Kidney capillary endothelial cell (primary cell): ENCODE data around the gene CARD14.
"Not testable (repeated sequence)": the region's sequence is repeated elsewhere in the genome, so short reads cannot be mapped to it uniquely, and the experiment has no call there.

Source experiments
- DNase-seq: peaks from one replicate; pipeline ENCODE4 v3.0.0-alpha.2; 2018; ENCODE audit warnings: low spot score

The CARD14 gene

GRCh38 chr17:80185968-80186367 is 16.1 kb downstream of the CARD14 start:
- no peak for DNase-seq

- no peak for DNase-seq
These were observed 17.3 kb downstream of the CARD14 start for GRCh38 chr17:80187090-80187489.

- DNase-seq: no peak
These were observed 17.7 kb downstream of the CARD14 start for GRCh38 chr17:80187515-80187941.

GRCh38 chr17:80189611-80190010 is 19.8 kb downstream of the CARD14 start:
- no peak for DNase-seq

- DNase-seq: no peak
These were observed 20.9 kb downstream of the CARD14 start for GRCh38 chr17:80190716-80191115.

GRCh38 chr17:80191192-80191591 is 21.4 kb downstream of the CARD14 start:
- no peak for DNase-seq

- no peak for DNase-seq
These were observed 22.2 kb downstream of the CARD14 start for GRCh38 chr17:80191865-80192661.

GRCh38 chr17:80195141-80195540 is 25.3 kb downstream of the CARD14 start:
- DNase-seq: no peak

- DNase-seq: no peak
These were observed 26.1 kb downstream of the CARD14 start for GRCh38 chr17:80195671-80196529.

GRCh38 chr17:80196652-80197051 is 26.8 kb downstream of the CARD14 start:
- DNase-seq: no peak

- no peak for DNase-seq
These were observed 28.4 kb downstream of the CARD14 start for GRCh38 chr17:80198144-80198661.

GRCh38 chr17:80199295-80199694 is 29.5 kb downstream of the CARD14 start:
- not testable (repeated sequence) for DNase-seq

GRCh38 chr17:80201446-80201845 is 31.6 kb downstream of the CARD14 start:
- DNase-seq: no peak

GRCh38 chr17:80202197-80202596 is 32.4 kb downstream of the CARD14 start:
- DNase-seq: no peak

GRCh38 chr17:80203471-80203963 is 33.7 kb downstream of the CARD14 start:
- no peak for DNase-seq

GRCh38 chr17:80204626-80205468 is 35.0 kb downstream of the CARD14 start:
- no peak for DNase-seq

- DNase-seq: no peak
These were observed 36.0 kb downstream of the CARD14 start for GRCh38 chr17:80205811-80206210.

- no peak for DNase-seq
These were observed 38.2 kb downstream of the CARD14 start for GRCh38 chr17:80208050-80208449.

- DNase-seq: no peak
These were observed 39.9 kb downstream of the CARD14 start for GRCh38 chr17:80209765-80210164.

GRCh38 chr17:80210348-80211108 is 40.7 kb downstream of the CARD14 start:
- DNase-seq: no peak

GRCh38 chr17:80212109-80212508 is 42.3 kb downstream of the CARD14 start:
- no peak for DNase-seq
